KMS-11 (cell line): ENCODE data around the gene FZD1.

Experiments
- H2AFZ ChIP-seq: fragments of 200-600 bp; sonication (generic); 2 replicates; pipeline ENCODE4 v1.6.1; 2016; ENCODE audit warnings: antibody characterized with exemption, mixed run types, low read depth
- H3K27ac ChIP-seq: fragments of 200-600 bp; sonication (generic); 2 replicates; pipeline ENCODE4 v1.6.1; 2016; ENCODE audit warnings: mild to moderate bottlenecking, mixed run types
- H3K27me3 ChIP-seq: fragments of 200-600 bp; sonication (generic); 2 replicates; pipeline ENCODE4 v1.6.1; 2017; ENCODE audit warnings: mild to moderate bottlenecking, low read depth, mixed run types, moderate library complexity; ENCODE audit not compliant: insufficient read depth
- H3K36me3 ChIP-seq: fragments of 200-600 bp; sonication (generic); 2 replicates; pipeline ENCODE4 v1.6.1; 2017; ENCODE audit warnings: mild to moderate bottlenecking, mixed run types; ENCODE audit not compliant: insufficient read depth
- H3K4me1 ChIP-seq: fragments of 200-600 bp; sonication (generic); 2 replicates; pipeline ENCODE4 v1.6.1; 2016; ENCODE audit warnings: mild to moderate bottlenecking, low read depth, mixed run types; ENCODE audit not compliant: poor library complexity, severe bottlenecking
- H3K4me2 ChIP-seq: fragments of 200-600 bp; sonication (generic); 2 replicates; pipeline ENCODE4 v1.7.0; 2016; ENCODE audit warnings: mild to moderate bottlenecking, mixed run types
- H3K4me3 ChIP-seq: fragments of 200-600 bp; sonication (generic); IDR thresholded peaks from 2 replicates; pipeline ENCODE4 v1.6.1; 2017; ENCODE audit warnings: low read depth, low read length, mixed read lengths; ENCODE audit not compliant: insufficient read depth
- H3K79me2 ChIP-seq: fragments of 200-600 bp; sonication (generic); 2 replicates; pipeline ENCODE4 v1.6.1; 2016; ENCODE audit warnings: low read depth, mixed run types; ENCODE audit not compliant: insufficient read depth
- H3K9ac ChIP-seq: fragments of 200-600 bp; sonication (generic); 2 replicates; pipeline ENCODE4 v1.6.1; 2016; ENCODE audit warnings: mild to moderate bottlenecking, mixed run types
- H4K20me1 ChIP-seq: fragments of 200-600 bp; sonication (generic); 2 replicates; pipeline ENCODE4 v1.6.1; 2016; ENCODE audit warnings: mild to moderate bottlenecking, mixed run types; ENCODE audit not compliant: insufficient read depth
- TF ChIP-seq, protein P1 (sequence below): fragments of 200-600 bp; sonication (generic); conservative IDR thresholded peaks from 2 replicates; pipeline ENCODE4 v1.6.1; 2017; ENCODE audit warnings: low read depth, mild to moderate bottlenecking, antibody characterized with exemption, low read length, moderate library complexity, mixed read lengths

FZD1 gene

GRCh38 chr7:91243591-91244301, 20.5 kb upstream of the FZD1 start:
- no peak overlapping the region for H3K4me2 ChIP-seq

GRCh38 chr7:91247500-91247899, 16.7 kb upstream of the FZD1 start:
- Histone ChIP-seq H3K27ac (no peak overlapping the region), H3K4me3 (no peak overlapping the region), H4K20me1 (no peaks in the 10 kb centered on the region), H3K79me2 (no peaks in the 10 kb centered on the region), H3K4me1 (no peaks in the 10 kb centered on the region), H3K9ac (no peak overlapping the region), H3K36me3 (no peaks in the 10 kb centered on the region), H2AFZ (no peak overlapping the region), H3K27me3 (no peaks in the 10 kb centered on the region), H3K4me2 (no peak overlapping the region)
- TF ChIP-seq, protein P1, sequence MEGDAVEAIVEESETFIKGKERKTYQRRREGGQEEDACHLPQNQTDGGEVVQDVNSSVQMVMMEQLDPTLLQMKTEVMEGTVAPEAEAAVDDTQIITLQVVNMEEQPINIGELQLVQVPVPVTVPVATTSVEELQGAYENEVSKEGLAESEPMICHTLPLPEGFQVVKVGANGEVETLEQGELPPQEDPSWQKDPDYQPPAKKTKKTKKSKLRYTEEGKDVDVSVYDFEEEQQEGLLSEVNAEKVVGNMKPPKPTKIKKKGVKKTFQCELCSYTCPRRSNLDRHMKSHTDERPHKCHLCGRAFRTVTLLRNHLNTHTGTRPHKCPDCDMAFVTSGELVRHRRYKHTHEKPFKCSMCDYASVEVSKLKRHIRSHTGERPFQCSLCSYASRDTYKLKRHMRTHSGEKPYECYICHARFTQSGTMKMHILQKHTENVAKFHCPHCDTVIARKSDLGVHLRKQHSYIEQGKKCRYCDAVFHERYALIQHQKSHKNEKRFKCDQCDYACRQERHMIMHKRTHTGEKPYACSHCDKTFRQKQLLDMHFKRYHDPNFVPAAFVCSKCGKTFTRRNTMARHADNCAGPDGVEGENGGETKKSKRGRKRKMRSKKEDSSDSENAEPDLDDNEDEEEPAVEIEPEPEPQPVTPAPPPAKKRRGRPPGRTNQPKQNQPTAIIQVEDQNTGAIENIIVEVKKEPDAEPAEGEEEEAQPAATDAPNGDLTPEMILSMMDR = no peak

More at GRCh38 chr7:91243591-91244301, 20.5 kb upstream of the FZD1 start:
- H3K27ac ChIP-seq = no peak overlapping the region
- no peak overlapping the region for H2AFZ ChIP-seq
- TF ChIP-seq, protein P1 = no peak
- no peaks in the 10 kb centered on the region for H3K27me3 ChIP-seq
- H3K4me1 ChIP-seq = no peaks in the 10 kb centered on the region
- H4K20me1 ChIP-seq = no peaks in the 10 kb centered on the region
- no peaks in the 10 kb centered on the region for H3K36me3 ChIP-seq
- H3K4me3 ChIP-seq = no peak overlapping the region
- no peaks in the 10 kb centered on the region for H3K79me2 ChIP-seq
- H3K9ac ChIP-seq = no peak overlapping the region

DNA sequence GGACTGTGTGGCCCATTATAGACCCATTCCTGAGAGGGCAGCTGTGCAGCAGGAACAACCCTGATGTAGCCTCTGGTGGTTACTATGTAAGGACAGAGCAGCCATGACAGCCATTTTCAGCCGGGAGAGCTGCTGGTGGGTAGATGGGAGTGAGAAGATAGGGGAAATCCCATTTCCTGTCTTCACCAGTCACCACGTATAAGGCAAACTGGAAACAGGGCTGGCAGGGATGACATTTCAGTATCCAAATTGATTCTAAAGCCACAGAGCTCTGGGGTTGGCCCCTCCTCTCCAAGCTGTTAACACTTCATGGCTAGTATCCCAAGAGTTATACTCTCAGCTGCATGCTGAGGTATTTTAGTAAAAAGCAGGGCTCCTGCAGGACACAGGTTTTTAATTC, 15.2 kb upstream of the FZD1 start:
- Histone ChIP-seq H3K27me3 (no peaks in the 10 kb centered on the region), H3K27ac (no peak overlapping the region), H2AFZ (no peak overlapping the region), H3K4me3 (no peak overlapping the region), H3K9ac (no peak overlapping the region), H4K20me1 (no peaks in the 10 kb centered on the region), H3K36me3 (no peaks in the 10 kb centered on the region), H3K79me2 (no peaks in the 10 kb centered on the region), H3K4me2 (no peak overlapping the region), H3K4me1 (no peaks in the 10 kb centered on the region)
- TF ChIP-seq, protein P1 = no peak

- TF ChIP-seq, protein P1 = no peak
- H3K4me2 ChIP-seq = no peak overlapping the region
- H3K27me3 ChIP-seq = no peaks in the 10 kb centered on the region
Observed at GRCh38 chr7:91249506-91250233, 14.6 kb upstream of the FZD1 start.

More at GRCh38 chr7:91249506-91250233, 14.6 kb upstream of the FZD1 start:
- H3K9ac ChIP-seq = no peak overlapping the region
- no peak overlapping the region for H3K27ac ChIP-seq
- no peaks in the 10 kb centered on the region for H4K20me1 ChIP-seq
- no peak overlapping the region for H3K4me3 ChIP-seq
- no peak overlapping the region for H2AFZ ChIP-seq
- H3K4me1 ChIP-seq = no peaks in the 10 kb centered on the region
- H3K79me2 ChIP-seq = no peaks in the 10 kb centered on the region
- no peaks in the 10 kb centered on the region for H3K36me3 ChIP-seq
